Stimulated activated naive CD8-positive, alpha-beta T cell treated with anti-CD3 and anti-CD28 coated beads, Interleukin-15, Interleukin-2, amounts not matched to agents 100 ng/mL and 50 ng/mL, for 24 hours (primary cell): ENCODE results near the gene BTD.
"Not testable (repeated sequence)": the region's sequence is repeated elsewhere in the genome, so short reads cannot be mapped to it uniquely, and the experiment has no call there.

Experiments used
- H3K27ac Mint-ChIP-seq: one replicate; pipeline ENCODE4 v1.8.0; 2021; ENCODE audit warnings: mild to moderate bottlenecking, mixed read lengths
- H3K27me3 Mint-ChIP-seq: one replicate; pipeline ENCODE4 v1.8.0; 2021; ENCODE audit warnings: mixed read lengths
- H3K36me3 Mint-ChIP-seq: one replicate; pipeline ENCODE4 v1.8.0; 2021; ENCODE audit warnings: low read depth, mixed read lengths
- H3K4me1 Mint-ChIP-seq: one replicate; pipeline ENCODE4 v1.8.0; 2021; ENCODE audit warnings: low read depth, mixed read lengths
- H3K4me3 Mint-ChIP-seq: one replicate; pipeline ENCODE4 v1.8.0; 2021; ENCODE audit warnings: mild to moderate bottlenecking, mixed read lengths
- H3K9me3 Mint-ChIP-seq: one replicate; pipeline ENCODE4 v1.8.0; 2021; ENCODE audit warnings: mixed read lengths

Gene BTD

DNA sequence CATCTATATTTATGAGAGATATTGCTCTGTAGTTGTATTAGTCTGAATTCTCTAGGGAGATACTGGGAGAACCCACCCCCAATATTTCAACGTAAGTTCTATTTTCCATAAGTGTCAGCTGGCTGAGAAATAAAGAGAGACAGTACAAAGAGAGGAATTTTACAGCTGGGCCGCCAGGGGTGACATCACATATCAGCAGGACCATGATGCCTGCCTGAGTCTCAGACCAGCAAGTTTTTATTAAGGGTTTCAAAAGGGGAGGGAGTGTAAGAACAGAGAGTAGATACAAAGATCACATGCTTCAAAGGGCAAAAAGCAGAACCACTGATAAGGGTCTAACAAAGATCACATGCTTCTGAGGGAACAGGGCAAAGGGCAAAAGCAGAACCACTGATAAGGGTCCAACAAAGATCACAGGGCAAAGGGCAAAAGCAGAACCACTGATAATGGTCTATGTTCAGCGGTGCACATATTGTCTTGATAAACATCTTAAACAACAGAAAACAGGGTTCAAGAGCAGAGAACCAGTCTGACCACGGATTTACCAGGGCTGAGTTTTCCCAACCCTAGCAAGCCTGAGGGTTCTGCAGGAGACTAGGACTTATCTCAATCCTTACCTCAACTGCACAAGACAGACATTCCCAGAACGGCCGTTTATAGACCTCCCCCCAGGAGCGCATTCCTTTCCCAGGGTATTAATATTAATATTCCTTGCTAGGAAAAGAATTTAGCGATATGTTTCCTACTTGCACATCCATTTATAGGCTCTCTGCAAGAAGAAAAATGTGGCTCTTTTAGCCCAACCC, 18.3 kb downstream of the BTD start:
- H3K36me3 Mint-ChIP-seq, result peaks cover 41% of the 10 kb centered on the region
- not testable (repeated sequence) for H3K27ac Mint-ChIP-seq, H3K27me3 Mint-ChIP-seq, H3K4me3 Mint-ChIP-seq
- peaks cover 16% of the 10 kb centered on the region for H3K4me1 Mint-ChIP-seq
- peaks cover 38% of the 10 kb centered on the region for H3K9me3 Mint-ChIP-seq

DNA sequence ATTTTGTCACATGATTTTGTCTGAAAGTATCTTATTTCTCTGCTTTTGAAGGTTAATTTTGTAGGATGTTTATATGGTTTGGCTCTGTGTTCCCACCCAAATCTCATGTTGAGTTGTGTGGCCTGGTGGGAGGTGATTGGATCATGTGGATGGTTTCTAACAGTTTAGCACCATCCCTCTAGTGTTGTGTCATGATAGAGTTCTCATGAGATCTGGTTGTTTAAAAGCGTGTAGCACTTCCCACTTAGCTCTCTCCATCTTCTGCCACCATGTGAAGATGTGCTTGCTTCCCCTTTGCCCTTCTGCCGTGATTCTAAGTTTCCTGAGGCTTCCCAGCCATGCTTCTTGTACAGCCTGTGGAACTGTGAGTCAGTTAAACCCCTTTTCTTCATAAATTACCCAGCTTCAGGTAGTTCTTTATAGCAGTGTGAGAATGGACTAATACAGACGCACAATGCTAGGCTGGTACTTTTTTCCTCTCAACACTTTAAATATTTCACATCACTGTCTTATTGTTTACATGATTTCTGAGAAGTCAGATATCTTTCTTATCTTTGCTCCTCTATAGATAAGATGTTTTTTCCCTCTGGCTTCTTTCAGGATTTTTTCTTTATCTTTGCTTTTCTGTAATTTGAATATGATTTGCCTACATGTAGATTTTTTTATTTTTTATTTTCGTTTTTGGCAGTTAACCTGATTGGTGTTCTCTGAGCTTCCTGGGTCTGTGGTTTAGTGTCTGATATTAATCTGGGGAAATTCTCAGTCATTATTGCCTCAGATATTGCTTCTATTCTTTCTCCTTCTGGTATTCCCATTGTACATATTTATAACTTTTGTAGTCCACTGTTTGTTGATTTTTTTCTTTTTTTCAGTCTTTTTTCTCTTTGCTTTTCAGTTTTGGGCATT, 22.2 kb downstream of the BTD start:
- Mint-ChIP-seq H3K4me3 (peak overlapping the region; percentile 49), H3K9me3 (peaks cover 37% of the 10 kb centered on the region), H3K36me3 (peaks cover 41% of the 10 kb centered on the region)

DNA sequence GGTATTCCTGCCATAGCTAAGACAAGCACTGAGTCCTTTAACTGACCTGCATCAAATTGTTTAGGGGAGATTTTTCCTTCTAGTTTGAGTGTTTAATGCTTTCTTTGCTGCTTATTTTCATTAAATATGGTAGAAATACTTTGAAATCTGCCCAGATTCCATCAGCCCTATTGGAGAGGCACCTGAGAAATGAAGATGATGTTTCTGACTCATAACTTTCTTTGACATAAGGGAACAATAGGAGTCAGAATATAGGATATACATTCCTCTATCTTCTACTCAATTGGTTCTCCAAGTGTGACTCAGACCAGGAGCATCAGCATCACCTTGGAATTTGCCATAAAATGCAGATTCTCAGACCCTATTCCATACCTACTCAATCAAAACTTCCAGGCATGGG, 27.4 kb downstream of the BTD start:
- Mint-ChIP-seq H3K27me3 (no peaks in the 10 kb centered on the region), H3K27ac (no peak overlapping the region), H3K4me1 (peaks cover 62% of the 10 kb centered on the region), H3K9me3 (peaks cover 4% of the 10 kb centered on the region), H3K4me3 (no peak overlapping the region), H3K36me3 (no peaks in the 10 kb centered on the region)

More for the DNA sequence above, 22.2 kb downstream of the BTD start:
- peaks cover 24% of the 10 kb centered on the region for H3K4me1 Mint-ChIP-seq
- peak overlapping the region; percentile 83 for H3K27ac Mint-ChIP-seq
- H3K27me3 Mint-ChIP-seq, result no peaks in the 10 kb centered on the region

DNA sequence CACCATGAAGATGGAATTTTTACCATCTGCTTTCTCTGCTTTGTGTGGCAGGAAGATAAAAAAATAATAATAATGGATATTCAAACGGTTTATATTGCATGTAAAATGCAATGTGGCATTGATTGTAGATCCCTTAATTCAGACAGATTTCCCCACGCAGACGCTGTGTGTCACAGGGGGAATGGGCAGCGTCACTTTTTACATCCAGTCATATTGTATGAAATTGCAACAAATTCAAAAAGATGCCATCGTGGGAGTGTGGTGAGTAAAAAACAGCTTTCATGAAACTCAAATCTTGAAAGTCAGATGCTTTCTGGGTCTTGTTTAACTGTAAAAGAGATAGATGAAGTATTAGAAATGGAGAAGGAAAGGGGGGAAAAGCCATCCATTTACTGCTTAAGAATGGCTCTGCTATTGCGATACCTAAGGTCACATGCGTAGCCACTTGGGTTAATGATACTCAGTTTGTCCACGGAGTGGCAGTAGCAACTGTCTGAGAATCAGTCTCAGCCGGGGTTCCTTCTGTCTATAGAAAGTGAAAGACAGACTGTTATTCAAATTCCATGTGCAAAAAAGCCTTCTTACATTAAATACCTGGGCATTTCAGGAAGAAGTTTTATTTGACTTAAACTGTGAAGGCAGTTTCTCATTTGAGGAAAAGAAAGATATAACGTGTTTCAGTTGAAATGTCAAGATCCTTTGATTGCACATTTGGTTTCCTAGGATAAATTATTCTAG, 28.5 kb downstream of the BTD start:
- peak overlapping the region; percentile 61 for H3K4me3 Mint-ChIP-seq
- no peaks in the 10 kb centered on the region for H3K27me3 Mint-ChIP-seq
- no peaks in the 10 kb centered on the region for H3K36me3 Mint-ChIP-seq
- H3K4me1 Mint-ChIP-seq, result peaks cover 62% of the 10 kb centered on the region
- peak overlapping the region; percentile 63 for H3K27ac Mint-ChIP-seq
- H3K9me3 Mint-ChIP-seq, result no peaks in the 10 kb centered on the region

DNA sequence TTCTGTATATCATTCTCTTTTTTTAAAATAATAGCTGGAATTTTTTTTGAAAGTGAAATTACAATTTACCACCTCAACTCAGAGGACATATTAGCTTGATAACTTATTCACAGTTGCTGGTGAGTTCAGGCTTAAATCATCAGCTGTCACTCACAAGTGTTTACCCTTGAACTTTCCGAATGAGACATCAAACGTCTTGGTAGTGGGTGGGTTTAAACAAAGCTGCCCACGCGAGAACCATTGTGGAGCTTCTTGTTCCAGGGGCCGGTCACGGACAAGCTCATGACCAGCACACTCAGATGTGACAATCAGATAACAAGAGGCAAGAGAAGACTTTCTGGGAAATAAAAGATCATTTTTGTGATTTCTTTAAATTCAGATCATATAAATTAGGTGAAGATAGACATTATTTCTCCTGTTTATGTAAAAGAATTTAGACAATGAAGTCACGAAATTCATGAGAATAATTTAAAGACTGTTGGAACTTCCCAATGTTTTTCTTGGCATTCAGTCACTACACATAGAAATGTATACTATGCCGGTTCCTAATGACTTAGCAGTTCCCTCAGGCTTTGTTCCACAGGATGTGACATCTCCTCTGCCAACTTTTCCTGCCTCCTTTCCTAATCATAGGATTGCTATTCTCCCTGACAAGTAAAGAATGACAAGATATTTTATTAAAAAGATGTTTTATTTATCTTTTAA, 29.3 kb downstream of the BTD start:
- H3K36me3 Mint-ChIP-seq, result no peaks in the 10 kb centered on the region
- no peaks in the 10 kb centered on the region for H3K9me3 Mint-ChIP-seq
- H3K4me3 Mint-ChIP-seq, result peak overlapping the region; percentile 61
- H3K4me1 Mint-ChIP-seq, result peaks cover 63% of the 10 kb centered on the region
- H3K27ac Mint-ChIP-seq, result peak overlapping the region; percentile 84
- no peaks in the 10 kb centered on the region for H3K27me3 Mint-ChIP-seq

DNA sequence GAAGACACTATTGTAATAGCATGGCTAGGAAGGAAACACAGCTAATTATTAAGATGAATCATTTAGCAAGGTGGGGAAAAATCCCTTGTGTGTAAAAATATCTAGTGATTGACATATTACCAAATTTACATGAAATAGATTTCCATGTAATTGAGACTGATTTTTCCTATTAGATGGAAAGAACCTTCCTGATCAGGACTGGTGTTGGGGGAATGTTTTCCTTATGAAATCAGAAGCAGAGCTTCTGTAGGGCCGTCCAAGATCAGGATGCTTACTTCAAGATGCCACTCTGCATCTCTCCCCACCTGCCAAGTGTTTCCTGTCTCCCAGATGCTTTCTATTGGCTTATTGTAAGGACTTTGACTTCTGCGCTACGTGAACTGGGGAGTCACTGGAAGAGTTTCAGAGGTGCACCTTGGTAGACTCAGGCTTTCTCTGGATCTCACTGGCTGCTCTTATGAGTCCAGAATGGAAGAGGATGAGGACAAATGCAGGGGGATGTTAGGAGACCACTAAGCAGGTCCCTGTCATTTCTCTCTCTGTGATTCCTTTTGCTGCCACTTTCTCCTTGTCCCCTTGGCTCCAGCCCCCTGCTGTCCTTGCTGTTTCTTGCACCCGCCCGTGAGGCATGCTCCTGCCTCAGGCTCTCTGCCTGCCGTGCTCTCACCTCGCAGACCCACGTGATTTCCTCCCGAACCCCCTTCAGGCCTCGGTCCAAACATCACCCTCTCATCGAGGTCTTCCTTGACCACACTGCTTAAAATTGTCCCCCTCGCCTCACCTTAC, 30.1 kb downstream of the BTD start:
- no peaks in the 10 kb centered on the region for H3K9me3 Mint-ChIP-seq
- no peak overlapping the region for H3K4me3 Mint-ChIP-seq
- H3K4me1 Mint-ChIP-seq, result peaks cover 68% of the 10 kb centered on the region
- H3K36me3 Mint-ChIP-seq, result no peaks in the 10 kb centered on the region
- H3K27me3 Mint-ChIP-seq, result no peaks in the 10 kb centered on the region
- peak overlapping the region; percentile 50 for H3K27ac Mint-ChIP-seq

DNA sequence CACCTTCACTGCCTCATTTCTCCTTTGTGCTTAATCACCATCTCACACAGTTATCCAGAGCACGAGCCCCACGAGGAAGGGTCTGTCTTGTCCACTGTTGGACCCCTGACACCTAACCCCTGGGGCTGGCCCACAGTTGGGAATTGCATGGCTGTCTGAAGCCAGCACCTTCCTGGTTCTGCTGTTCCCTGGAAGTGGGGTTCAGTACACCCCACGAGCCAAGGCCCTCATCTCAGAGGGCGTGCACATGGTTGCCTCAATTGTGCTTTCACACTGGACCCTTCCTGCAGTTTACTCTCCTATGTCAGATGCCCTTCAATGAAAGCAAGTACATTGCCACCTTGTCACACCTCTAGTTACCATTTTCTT, 30.7 kb downstream of the BTD start:
- Mint-ChIP-seq H3K4me1 (peaks cover 74% of the 10 kb centered on the region), H3K36me3 (no peaks in the 10 kb centered on the region), H3K4me3 (no peak overlapping the region), H3K27me3 (no peaks in the 10 kb centered on the region), H3K27ac (peak overlapping the region; percentile 50), H3K9me3 (no peaks in the 10 kb centered on the region)

DNA sequence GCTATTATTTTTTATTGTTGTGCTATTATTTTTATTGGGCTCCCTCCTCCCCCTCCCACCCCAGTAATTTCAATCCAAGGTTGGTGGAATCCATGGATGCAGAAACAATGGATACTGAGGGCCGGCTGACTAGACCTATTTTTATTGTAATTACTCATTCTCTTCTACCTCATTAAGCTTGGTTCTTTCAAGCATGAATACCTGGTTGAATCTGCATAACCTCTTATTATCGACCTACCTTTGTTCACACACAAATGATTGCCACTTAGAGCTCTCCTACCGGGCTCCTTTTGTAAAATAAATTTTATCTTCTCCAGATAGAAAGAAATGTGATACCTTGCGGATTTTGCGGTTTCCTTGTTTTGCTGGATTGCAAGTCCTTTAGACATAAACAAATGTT, 31.6 kb downstream of the BTD start:
- H3K27me3 Mint-ChIP-seq, result no peaks in the 10 kb centered on the region
- no peaks in the 10 kb centered on the region for H3K9me3 Mint-ChIP-seq
- peaks cover 84% of the 10 kb centered on the region for H3K4me1 Mint-ChIP-seq
- H3K4me3 Mint-ChIP-seq, result no peak overlapping the region
- no peaks in the 10 kb centered on the region for H3K36me3 Mint-ChIP-seq
- H3K27ac Mint-ChIP-seq, result peak overlapping the region; percentile 82

DNA sequence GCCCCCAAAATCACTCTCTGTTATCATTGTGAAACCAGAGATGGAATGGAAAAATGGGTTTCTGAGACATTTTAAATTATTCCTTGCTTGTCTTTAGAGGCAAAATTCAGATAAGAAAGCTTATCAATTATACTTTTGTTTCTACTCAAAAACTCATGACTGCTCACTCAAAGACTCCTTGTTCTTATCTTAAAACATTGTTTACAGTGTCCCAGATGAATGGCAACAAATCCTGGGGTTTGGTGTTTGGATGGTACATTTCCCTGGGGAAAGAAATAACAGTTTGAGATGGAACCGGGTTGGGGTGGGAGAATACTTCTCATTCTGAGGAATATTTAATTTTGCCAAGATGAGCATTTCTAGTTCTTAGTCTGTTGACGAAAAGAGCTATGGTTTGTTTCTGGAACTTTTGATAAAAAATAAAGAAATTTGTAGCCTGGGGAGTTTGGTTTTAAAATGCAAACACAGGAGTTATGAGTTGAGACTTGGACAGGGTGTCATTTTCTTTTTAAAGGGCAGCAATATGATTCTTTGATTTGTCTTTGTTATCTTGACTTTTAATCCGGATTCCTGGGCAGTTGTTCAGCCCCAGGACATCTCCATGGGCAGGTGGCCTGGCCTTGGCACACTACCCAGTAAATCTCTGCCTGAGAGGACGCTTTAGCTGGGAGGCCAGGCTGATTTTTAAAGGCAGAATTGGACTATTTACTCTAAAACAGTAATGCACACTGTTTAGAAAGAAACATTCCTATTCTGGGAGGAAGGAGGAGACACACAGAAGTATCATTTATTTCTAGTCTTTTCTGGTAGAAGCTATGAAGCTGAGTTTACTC, 32.4 kb downstream of the BTD start:
- no peaks in the 10 kb centered on the region for H3K36me3 Mint-ChIP-seq
- H3K9me3 Mint-ChIP-seq, result no peaks in the 10 kb centered on the region
- no peak overlapping the region for H3K4me3 Mint-ChIP-seq
- peak overlapping the region; percentile 82 for H3K27ac Mint-ChIP-seq
- no peaks in the 10 kb centered on the region for H3K27me3 Mint-ChIP-seq
- peaks cover 92% of the 10 kb centered on the region for H3K4me1 Mint-ChIP-seq

DNA sequence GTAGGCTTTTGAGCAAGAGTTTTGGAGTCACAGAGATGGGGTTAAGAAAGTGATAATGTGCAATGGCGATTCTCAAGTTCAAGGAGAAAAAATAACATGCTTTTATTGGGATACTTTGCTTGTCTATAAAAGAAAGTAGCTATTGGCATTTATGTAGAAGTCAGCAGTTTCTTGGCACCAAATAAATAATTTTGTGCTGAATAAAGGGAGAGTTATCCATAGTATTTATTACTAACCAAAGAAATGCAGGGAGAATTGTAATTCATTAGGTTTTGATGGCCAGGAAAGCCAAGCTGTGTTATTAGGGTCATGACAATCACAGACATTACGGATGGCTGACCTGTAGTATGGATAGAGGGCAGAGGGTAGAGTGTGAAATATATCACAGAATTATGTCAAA, 33.1 kb downstream of the BTD start:
- Mint-ChIP-seq H3K27ac (no peak overlapping the region), H3K4me1 (peaks cover 93% of the 10 kb centered on the region), H3K36me3 (no peaks in the 10 kb centered on the region), H3K9me3 (no peaks in the 10 kb centered on the region), H3K27me3 (no peaks in the 10 kb centered on the region), H3K4me3 (no peak overlapping the region)

DNA sequence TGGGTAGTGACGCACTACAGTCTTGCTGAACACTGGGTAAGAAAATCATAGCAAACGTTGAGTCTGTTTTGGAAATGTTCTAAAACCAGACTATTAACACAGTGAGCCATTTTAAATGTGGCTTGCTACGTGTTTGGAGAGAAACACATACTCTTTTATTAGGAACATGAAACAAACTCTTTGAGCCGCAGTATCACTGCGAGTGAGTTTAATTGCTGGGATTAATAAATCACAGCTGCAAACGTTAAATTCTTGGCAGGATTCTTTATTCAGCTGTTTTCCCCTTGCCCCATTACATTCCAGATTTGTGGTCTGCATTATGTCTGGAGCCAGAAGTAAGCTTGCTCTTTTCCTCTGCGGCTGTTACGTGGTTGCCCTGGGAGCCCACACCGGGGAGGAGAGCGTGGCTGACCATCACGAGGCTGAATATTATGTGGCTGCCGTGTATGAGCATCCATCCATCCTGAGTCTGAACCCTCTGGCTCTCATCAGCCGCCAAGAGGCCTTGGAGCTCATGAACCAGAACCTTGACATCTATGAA, 33.6 kb downstream of the BTD start:
- H3K27me3 Mint-ChIP-seq, result no peaks in the 10 kb centered on the region
- no peak overlapping the region for H3K27ac Mint-ChIP-seq
- H3K9me3 Mint-ChIP-seq, result no peaks in the 10 kb centered on the region
- H3K4me1 Mint-ChIP-seq, result peaks cover 88% of the 10 kb centered on the region
- H3K36me3 Mint-ChIP-seq, result no peaks in the 10 kb centered on the region
- no peak overlapping the region for H3K4me3 Mint-ChIP-seq

DNA sequence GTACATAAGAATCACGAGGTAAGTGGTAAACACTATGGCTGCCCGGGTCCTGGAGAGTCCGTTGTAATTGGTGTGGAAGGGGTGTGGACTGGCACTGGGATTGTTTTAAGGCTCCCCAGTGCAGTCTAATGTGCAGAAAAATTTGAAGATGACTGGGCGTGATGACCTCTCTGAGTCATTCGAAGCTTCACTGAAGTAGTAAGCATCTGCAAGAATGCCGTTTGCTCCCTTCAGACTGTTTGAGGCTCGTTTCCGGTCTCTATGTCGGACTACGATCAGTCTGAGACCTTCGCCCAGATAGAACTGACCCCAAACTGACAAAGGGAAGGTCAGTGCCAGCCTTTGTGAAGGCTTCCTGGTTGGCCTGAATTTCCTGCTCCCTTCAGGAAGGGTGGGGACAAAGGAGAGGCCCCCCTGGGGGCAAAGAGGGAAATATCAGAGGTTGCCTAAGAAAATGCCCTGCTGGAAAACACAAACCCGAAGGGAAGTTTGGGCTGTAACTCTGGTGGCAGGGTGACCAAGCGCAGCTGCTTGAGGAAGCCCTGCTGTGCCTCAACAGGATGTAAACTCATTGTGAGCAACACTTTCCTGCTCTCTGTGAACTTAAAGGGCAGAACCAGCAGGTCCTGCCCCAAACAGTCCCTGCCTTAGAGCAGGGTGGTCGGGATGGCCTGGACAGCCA, 34.6 kb downstream of the BTD start:
- Mint-ChIP-seq H3K4me3 (peak overlapping the region; percentile 67), H3K9me3 (no peaks in the 10 kb centered on the region), H3K27ac (peak overlapping the region; percentile 95), H3K36me3 (no peaks in the 10 kb centered on the region), H3K4me1 (peaks cover 79% of the 10 kb centered on the region), H3K27me3 (no peaks in the 10 kb centered on the region)
